ENCODE results near the gene APH1A.
"Not testable (repeated sequence)": the region's sequence is repeated elsewhere in the genome, so short reads cannot be mapped to it uniquely, and the experiment has no call there.

The APH1A gene

GRCh38 chr1:150267896-150268295 is 920 bp downstream of the APH1A start:
- DNase-seq = no peak

GRCh38 chr1:150263549-150263948 is 5.3 kb downstream of the APH1A start:
- DNase-seq = no peak

GRCh38 chr1:150262388-150263320 is 6.2 kb downstream of the APH1A start:
- no peak for DNase-seq

DNA sequence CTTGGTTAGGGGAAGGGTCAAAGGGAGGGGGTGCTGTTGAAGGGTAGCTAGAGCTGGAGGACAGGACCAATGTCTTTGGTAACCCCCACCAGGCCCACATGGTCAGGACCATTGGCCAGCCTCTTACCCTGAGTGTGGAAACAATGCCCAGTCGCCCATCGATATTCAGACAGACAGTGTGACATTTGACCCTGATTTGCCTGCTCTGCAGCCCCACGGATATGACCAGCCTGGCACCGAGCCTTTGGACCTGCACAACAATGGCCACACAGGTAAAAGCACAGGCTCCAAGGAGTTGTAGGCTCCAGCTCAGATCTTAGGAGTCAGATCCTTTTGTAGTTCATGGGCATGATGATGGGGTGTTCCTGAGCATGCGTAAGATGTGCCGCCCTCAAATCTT is 7.4 kb downstream of the APH1A start:
- no peak for DNase-seq

DNA sequence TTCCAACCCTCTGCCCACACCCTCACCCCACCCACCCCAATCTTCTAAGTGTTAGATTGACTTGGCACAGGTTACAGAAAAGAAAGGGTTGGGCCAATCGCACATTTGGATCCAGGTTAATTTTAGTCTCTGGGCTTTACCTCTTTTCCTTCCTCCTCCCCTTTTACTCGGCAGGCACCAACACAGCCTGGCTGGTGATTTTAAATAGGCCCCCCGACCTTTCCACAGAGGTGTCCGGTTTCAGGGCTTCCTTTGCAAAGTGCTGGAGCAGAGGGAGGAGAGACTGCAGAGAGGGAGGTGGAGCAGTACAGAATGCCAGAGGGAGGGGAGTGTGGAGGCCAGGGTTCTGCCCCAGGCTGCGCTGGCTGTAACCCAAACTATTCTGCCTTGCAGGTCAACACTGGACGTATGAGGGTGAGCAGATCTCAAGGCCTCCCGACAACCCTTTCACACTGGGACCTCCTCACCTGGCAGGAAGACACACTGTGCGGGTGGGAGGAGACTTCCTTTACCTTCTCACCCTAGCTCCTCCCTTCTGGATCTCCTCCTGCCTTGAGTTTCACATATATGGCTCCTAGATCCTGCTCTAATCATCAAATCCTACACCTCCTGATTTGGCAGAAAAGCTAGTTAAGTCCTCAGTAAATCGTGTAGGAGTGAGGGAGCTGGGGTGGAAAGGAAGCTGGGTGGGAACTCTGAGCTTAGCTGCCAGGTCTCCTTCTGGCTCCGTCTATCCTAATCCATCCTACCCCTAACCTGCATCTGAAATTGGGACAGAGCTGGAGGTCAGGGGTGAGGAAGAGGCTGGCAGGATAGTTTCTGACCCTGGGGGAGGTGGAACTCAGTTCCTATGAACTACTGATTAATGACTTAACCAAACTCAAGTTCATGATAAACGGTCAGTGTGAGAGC is 8.8 kb downstream of the APH1A start:
- peak; percentile 64 for DNase-seq

DNA sequence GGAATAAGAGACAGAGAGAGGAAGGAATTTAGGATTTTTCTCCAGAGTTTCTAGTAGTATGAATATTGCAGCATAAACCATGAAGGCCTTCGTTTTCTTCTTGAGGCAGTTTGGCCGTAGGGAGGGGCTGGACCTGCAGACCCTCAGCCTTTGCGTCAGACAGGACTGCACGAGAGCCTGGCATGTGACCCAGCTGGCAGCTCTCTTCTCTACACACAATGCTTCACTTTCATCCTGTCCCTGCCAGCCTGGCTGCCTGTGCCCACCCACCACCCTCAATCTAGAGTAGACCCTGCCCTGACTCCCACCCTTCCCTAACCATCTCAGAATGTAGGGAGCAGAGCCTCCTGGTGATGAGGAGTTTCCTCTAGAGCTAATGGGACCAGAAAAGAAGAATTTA is 9.6 kb downstream of the APH1A start:
- no peak for DNase-seq

- DNase-seq = no peak
These were observed 10.9 kb downstream of the APH1A start, which contains the start of gene CA14 for GRCh38 chr1:150257624-150258585. Gene CA14 (plus strand): TSS chr1:150257774. CDS start chr1:150258129, 355 bp downstream.

DNA sequence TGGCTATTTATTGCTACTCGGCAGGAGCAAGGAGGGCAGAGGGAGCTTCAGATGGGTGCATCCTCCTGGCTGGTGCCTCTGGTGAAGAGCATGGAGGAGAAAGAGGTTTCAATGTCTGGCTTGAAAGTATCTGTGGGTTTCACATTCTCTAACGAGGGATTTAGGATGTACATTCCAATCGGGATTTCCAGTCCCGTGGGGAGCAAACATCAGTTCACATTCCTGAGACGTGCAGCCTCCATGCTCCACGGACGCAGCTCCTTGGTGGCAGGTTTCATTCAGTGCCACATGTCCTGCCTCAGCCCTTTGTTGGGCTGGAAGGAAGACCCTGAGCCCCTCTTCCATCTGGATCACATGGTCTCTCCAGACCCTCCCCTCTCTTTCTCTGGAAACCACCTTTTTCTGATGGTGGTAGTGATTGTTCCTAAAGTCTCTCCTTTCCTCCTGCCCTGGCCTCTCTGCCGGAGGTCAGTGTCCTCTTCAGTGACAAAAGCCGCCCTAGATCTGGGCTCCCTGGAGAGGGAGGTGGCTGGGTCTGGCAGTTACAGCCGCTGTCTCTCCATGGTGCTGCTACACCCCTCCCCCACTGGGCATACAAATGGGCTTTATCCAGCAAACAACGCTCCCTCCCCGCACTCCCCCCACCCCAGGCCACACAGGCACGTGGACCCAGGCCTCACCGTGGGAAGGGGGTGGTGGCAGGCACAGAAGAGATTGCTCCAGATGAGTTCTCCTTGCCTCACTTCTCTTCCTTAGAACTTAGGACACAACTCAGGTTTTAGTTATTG is 12.1 kb downstream of the APH1A start:
- DNase-seq = no peak

DNA sequence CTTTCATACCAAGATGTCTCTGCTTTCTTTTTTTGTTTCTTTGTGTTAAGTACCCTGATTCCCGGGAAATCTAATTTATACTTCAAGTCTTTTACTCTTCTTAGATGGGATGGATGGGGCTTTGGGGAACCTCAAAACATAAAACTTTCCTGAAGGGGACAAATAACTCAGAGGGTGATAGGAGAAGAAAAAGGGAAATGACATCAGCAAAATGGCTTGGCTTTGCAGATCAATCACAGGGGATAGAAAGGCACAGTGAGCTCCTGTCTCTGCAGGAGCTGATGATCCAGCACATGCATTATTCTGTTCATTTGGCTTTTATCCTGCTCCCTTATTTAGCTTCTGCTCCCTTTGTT is 12.6 kb downstream of the APH1A start:
- DNase-seq = no peak

DNA sequence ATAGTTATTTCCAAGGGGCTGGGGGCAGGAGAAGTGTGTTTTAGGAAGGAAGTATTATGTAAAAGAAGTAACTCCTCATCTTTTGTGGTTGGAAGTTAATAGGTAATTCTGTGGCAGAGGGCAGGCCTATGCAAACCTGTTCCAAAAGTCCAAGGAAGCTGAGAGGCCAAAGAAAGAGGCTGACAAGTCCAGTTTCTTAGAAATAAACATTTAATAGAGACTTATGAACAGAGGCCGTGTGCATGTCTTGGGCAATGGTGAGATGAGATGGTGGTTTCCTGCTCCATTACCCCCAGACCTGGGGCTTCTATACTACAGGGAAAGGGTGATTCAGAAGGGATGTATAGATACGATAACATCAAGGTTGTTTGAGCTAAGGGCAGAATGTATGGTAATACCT is 18.9 kb downstream of the APH1A start:
- DNase-seq = no peak

DNA sequence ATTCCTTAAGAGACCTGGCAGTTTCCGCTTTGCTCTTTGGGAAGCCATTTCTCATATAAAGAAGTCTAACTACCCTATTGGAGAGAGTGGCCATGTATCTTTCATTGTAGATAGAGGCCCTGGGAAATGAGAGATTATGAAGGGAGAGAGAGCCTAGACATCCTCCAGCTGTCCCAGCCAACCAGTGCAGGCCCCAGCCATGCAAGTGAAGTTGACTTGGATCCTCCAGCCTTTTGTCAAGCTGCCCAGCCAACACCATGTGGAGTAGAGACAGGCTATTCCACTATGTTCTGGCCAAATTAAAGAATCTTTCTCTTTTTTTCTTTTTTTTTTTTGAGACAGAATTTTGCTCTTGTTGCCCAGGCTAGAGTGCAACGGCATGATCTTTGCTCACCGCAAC is 25.8 kb downstream of the APH1A start:
- DNase-seq = no peak

- no peak for DNase-seq
These were observed 31.1 kb downstream of the APH1A start for GRCh38 chr1:150237746-150238145.

- DNase-seq = not testable (repeated sequence)
These were observed 31.6 kb downstream of the APH1A start for GRCh38 chr1:150237176-150237575.

DNA sequence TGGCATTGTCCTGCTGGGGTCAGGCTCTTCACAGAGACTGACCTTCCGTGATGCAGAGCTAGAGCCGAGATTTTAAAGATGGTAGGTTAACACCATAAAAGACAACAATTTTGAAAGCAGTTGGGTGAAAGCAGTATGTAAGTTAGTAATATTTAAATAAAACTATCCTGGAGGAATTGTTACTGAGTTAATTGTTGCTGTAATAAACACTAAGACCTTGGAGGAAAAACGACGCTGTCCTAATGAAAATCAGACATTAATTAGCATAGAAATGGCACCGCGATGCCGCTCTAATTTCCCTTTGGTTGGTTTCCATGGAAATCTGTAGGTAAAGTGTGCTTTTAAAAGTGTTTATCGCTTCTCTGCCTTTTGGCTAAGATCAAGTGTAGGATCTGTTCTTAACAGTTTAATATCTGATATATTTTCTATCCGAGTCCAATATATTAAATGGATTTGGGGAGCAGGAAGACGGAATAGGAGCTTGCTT is 32.2 kb downstream of the APH1A start:
- no peak for DNase-seq

- peak; percentile 96 for DNase-seq
These were observed 32.8 kb downstream of the APH1A start, which contains the start of gene ANP32E for GRCh38 chr1:150235852-150236613. Gene ANP32E (minus strand): TSS chr1:150236112. CDS start chr1:150235786, 326 bp downstream.

DNA sequence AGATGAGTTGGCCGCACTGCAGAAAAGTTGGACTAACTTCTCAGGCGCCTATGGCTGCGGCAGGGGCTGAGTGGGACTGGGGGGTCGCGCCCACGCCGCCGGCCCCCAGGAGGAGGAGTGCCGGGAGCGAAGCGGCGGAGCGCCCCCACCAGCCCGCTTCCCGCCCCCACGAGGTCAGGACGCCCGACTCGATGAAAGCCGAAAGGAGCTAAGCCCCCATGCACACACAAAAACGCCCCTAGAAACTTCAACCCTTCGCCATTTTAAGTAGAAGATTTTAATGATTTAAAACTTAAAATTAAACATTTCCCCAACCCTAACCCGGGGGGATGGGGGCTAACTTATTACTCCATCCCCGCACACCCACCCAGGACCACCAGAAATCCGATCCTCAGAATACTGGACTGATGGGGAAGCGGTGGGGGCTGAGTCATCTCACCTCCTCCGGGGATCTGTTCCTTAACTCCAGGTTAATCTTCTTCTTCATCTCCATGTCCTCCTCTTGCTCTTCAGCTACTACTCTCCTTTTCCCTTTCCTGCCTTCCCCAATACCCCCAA is 33.4 kb downstream of the APH1A start:
- DNase-seq = peak; percentile 59

GRCh38 chr1:150234566-150235293 is 34.1 kb downstream of the APH1A start:
- peak; percentile 86 for DNase-seq

- DNase-seq = no peak
These were observed 34.6 kb downstream of the APH1A start for GRCh38 chr1:150234309-150234565.
